Stimulated activated CD4-positive, alpha-beta T cell treated with anti-CD3 and anti-CD28 coated beads, Interleukin-4, amount 100 ng/mL, for 48 hours (primary cell): ENCODE data around the gene NCOA3.
"Not testable (repeated sequence)": the region's sequence is repeated elsewhere in the genome, so short reads cannot be mapped to it uniquely, and the experiment has no call there.

ENCODE experiments used
- DNase-seq, 2 donors: peaks; one replicate each; pipeline ENCODE4 v3.0.0-alpha.2; 2020; ENCODE audit warnings: low read depth in 2 of 2

Gene NCOA3

GRCh38 chr20:47500554-47500953, 1.1 kb upstream of the NCOA3 start:
- DNase-seq, result no peak

- no peak for DNase-seq
These were observed 588 bp upstream of the NCOA3 start for GRCh38 chr20:47501116-47501481.

- DNase-seq, result no peak
These were observed 868 bp downstream of the NCOA3 start for GRCh38 chr20:47502271-47503239.

GRCh38 chr20:47503685-47504084, 2.0 kb downstream of the NCOA3 start:
- no peak for DNase-seq

GRCh38 chr20:47506335-47506734, 4.6 kb downstream of the NCOA3 start:
- DNase-seq, result no peak

GRCh38 chr20:47506850-47507249, 5.2 kb downstream of the NCOA3 start:
- no peak for DNase-seq

- not testable (repeated sequence) for DNase-seq
These were observed 5.7 kb downstream of the NCOA3 start for GRCh38 chr20:47507275-47507981.

GRCh38 chr20:47508278-47508677, 6.6 kb downstream of the NCOA3 start:
- no peak for DNase-seq

- DNase-seq, result no peak
These were observed 7.5 kb downstream of the NCOA3 start for GRCh38 chr20:47509104-47509661.

- no peak for DNase-seq
These were observed 8.0 kb downstream of the NCOA3 start for GRCh38 chr20:47509685-47510084.

- no peak for DNase-seq
These were observed 14.2 kb downstream of the NCOA3 start for GRCh38 chr20:47515843-47516242.

GRCh38 chr20:47521059-47521808, 19.5 kb downstream of the NCOA3 start:
- DNase-seq, result no peak

- DNase-seq, result no peak
These were observed 22.5 kb downstream of the NCOA3 start for GRCh38 chr20:47524015-47524784.

GRCh38 chr20:47527004-47527800, 25.5 kb downstream of the NCOA3 start:
- no peak for DNase-seq

GRCh38 chr20:47529840-47530239, 28.2 kb downstream of the NCOA3 start:
- no peak for DNase-seq

GRCh38 chr20:47531458-47531857, 29.8 kb downstream of the NCOA3 start:
- DNase-seq, result no peak

GRCh38 chr20:47532002-47532401, 30.3 kb downstream of the NCOA3 start:
- DNase-seq, result no peak

- no peak for DNase-seq
These were observed 31.9 kb downstream of the NCOA3 start for GRCh38 chr20:47533518-47534062.

GRCh38 chr20:47534405-47534804, 32.7 kb downstream of the NCOA3 start:
- no peak for DNase-seq

GRCh38 chr20:47535088-47535487, 33.4 kb downstream of the NCOA3 start:
- DNase-seq, result no peak
